ENCODE results near the gene MYO10.
"Not testable (repeated sequence)": the region's sequence is repeated elsewhere in the genome, so short reads cannot be mapped to it uniquely, and the experiment has no call there.

Gene MYO10

GRCh38 chr5:16884595-16884994 lies 51.5 kb downstream of the MYO10 start:
- no peak for DNase-seq

DNA sequence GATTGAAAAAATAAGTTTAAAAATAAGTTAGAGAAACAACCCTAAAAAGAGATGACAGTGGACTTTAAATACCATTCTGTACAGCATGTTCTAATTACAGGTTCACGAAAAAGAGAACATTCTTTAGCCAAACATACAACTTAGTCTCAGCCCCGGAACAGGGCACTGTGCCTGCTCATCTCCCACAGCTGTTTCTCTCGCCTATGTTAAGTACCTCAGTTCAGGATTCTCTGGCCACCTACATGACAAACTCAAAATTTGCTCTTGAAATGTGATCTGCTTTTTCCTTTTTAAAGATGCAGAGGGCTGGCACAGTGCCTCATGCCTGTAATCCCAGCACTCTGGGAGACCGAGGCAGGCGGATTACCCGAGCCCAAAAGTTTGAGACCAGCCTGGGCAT lies 52.3 kb downstream of the MYO10 start:
- no peak for DNase-seq

DNA sequence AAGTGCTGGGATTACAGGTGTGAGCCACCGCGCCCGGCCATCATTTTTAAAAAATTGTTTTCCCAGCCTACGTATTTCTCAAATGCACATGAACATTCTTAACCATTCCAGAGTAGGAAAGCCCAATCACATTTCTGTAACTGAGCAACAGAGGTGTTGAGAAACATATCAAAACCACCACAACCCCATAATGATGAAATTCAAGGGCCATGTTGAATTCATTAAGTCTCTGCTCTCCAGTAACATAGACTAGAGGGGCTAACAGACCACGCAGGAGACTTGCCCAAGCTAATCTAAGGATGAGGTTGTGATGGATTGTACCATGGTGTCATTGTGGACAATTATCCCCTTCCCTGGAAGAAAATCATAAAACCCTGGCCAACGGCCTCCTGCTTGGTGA lies 52.9 kb downstream of the MYO10 start:
- no peak for DNase-seq

- no peak for DNase-seq
Observed at GRCh38 chr5:16881251-16881650, 54.8 kb downstream of the MYO10 start.

DNA sequence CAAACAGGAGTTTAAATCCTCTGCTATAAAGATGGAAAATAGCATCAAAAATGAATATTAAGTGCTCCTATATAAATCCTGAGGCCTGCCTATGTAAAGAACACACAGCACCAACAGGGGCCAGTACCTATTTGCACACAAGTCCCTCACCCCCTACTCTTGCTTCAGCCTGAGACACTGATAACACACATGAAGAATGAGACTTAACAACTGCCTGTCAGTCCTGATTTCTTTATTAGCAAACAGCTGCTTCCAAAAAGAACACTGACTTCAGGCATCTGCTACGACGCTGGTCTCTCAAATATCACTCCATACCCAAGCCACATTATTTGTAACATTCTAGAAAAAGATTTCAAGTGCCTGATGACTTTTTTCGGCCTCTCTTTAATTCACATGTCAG lies 55.5 kb downstream of the MYO10 start:
- no peak for DNase-seq

DNA sequence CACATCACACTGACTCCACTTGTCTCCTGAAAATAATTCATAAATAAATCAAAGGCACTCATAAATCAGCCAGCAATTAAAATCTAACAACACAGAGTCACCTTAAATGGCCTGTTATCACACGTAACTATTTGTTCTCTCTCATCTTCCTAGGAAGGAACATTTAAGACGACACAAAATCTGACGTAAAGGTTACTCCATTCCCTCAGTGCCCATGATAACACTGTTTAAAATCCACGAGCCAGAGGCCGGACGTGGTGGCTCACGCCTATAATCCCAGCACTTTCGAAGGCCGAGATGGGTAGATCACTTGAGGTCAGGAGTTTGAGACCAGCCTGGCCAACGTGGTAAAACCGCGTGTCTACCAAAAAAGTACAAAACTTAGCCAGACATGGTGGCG lies 56.4 kb downstream of the MYO10 start:
- no peak for DNase-seq

GRCh38 chr5:16879191-16879590 lies 56.9 kb downstream of the MYO10 start:
- DNase-seq = no peak

DNA sequence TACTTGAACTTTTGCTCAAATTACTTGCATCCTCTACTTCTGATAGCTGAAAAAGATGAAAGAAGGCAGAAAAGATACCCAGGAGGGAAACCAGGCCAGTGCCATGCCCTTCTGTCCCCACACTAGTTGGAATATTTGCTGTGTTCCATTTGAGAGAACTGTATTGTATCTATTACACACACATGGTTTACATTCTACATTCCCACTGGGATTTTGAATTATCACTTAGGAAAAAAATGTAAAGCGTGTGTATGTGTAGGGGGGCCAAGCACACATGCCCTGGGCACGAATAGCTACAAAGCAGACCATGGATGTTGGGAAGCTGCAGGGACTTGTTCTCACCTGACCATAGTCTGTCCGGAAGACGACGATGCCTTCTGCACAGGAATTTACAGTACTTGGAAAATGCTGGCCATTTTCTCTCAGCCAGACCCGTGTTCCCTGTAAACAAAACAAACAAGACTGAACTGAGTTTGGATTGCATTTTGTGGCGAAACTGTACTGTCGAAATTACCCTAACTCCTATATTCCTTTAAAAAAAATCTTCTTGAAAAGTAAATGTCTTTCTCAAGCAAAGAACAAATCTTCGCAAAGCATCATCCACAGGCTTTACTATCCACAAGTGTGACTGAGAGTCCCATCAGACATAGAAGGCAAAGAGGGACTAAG lies 58.7 kb downstream of the MYO10 start:
- DNase-seq = no peak

DNA sequence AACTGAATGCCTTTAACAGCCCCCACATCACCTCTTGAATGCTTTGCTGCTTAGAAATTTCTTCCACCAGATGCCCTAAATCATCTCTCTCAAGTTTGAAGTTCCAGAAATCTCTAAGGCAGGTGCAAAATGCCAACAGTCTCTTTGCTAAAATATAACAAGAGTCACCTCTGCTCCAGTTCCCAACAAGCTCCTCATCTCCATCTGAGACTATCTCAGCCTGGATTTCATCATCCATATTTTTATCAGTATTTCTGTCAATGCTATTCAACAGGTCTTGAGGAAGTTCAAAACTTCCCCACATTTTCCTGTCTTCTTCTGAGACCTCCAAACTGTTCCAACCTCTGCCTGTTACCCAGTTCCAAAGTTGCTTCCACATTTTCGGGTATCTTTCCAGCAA lies 61.7 kb downstream of the MYO10 start:
- not testable (repeated sequence) for DNase-seq

GRCh38 chr5:16871746-16872339 lies 64.2 kb downstream of the MYO10 start:
- no peak for DNase-seq

DNA sequence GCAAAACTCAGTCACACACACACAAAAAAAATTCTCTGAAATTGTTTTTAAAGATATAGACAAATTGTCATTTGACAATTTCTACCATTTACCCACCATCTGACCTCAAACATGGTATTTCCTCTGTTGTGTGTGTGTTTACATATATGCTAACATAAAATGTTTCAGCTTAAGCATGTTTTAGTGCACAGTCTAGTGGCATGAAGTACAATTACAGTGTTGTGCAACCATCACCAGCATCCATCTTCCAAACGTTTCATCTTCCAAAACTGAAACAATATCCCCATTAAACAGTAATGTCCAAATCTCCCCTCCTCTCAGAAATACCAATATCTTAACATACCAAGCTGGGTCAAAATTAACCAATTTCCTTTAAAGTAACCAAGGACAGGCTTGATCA lies 65.2 kb downstream of the MYO10 start:
- DNase-seq = no peak

- no peak for DNase-seq
Observed at GRCh38 chr5:16869821-16870796, 66.0 kb downstream of the MYO10 start.

DNA sequence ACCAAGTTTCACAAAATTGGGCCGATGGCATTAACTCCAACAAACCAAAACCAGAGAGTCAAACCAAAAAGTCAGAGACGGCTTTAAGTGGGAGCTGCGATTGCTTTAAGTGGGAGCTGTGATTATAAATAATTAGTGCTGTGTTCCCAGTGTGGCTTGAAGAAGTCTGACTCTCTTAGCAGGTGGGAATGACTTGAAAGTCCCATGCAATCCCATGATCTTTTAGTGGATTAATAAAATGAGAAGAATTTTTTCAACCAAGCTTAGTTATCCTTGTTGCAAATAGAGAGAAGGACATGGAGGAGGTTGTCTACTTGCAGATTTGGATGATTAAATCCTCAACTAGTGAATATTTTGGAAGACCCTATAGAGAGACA lies 68.5 kb downstream of the MYO10 start:
- DNase-seq = no peak

- no peak for DNase-seq
Observed at GRCh38 chr5:16866795-16867576, 69.1 kb downstream of the MYO10 start.

GRCh38 chr5:16866273-16866672 lies 69.8 kb downstream of the MYO10 start:
- no peak for DNase-seq

GRCh38 chr5:16865151-16865550 lies 70.9 kb downstream of the MYO10 start:
- DNase-seq = no peak

DNA sequence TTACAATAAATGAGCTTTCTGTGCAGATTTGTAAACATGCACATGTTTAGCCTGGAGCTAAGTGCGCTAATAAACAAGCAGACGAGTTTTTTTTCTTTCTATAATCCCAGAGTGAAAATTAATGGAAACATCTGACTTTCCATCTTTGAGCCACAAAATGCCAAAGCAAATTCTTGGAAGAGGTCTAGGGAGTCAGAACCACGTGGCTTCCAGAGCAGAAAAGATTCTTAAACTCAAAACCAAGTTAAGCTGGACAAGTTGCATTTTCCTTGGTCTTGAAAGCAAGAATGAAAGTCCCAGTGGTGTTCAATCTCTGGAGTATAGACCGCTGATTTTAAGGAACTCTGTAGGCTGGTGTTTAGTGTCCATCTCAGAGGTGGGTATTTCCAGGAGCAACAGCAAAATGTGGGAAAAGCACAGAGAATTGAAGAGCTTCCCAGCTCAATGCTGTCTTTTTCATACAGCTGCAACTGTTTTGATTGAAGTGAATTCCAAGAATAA lies 71.4 kb downstream of the MYO10 start:
- no peak for DNase-seq

- DNase-seq = no peak
Observed at GRCh38 chr5:16863469-16863946, 72.6 kb downstream of the MYO10 start.

- no peak for DNase-seq
Observed at GRCh38 chr5:16862777-16863176, 73.3 kb downstream of the MYO10 start.

- DNase-seq = no peak
Observed at GRCh38 chr5:16859346-16859745, 76.7 kb downstream of the MYO10 start.

DNA sequence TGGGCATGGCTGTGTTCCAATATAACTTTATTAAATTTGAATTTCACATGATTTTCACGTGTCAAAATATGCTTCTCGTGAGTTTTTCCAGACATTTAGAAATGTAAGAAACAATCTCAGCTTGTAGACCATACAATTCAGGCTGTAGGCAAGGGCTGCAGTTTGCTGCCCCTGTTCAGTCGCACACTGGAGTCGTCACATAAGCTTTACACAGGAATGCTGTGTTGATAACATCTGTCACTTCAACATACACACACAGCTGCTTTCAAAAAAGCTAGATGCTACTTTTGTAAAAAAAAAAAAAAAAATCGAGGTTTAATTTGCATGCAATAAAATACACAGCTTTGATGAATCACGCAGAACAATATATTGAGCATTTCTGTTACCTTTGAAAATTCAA lies 77.9 kb downstream of the MYO10 start:
- DNase-seq = no peak

- DNase-seq = no peak
Observed at GRCh38 chr5:16857635-16858034, 78.5 kb downstream of the MYO10 start.

GRCh38 chr5:16856531-16856930 lies 79.6 kb downstream of the MYO10 start:
- DNase-seq = no peak
